Esophagus muscularis mucosa (tissue), 4 donors: Measurements from ENCODE around the gene ALDH18A1. TPM values are rescaled to one million over a fixed set of nuclear protein-coding genes. Genes with fewer than 3 reads are reported as not detected.

ENCODE experiments used
- DNase-seq: peaks from one replicate; pipeline ENCODE4 v3.0.0-alpha.2; 2017; ENCODE audit errors: extremely low spot score
- H3K27ac ChIP-seq, 4 donors: fragments of 200-600 bp; sonication (generic); replicated peaks in 1 of 4; 1 replicate in 3 of 4; 2 replicates in 1 of 4; pipeline ENCODE4 v1.5.1; 2016 to 2019; ENCODE audit warnings: mild to moderate bottlenecking in 1 of 4
- H3K27me3 ChIP-seq, 4 donors: fragments of 200-600 bp; sonication (generic); one replicate each; pipeline versions ENCODE4 v1.5.1 to v1.6.0; 2016 to 2019
- H3K36me3 ChIP-seq, 4 donors: fragments of 200-600 bp; sonication (generic); one replicate each; pipeline ENCODE4 v1.5.1; 2016 to 2019
- H3K4me1 ChIP-seq, 4 donors: fragments of 200-600 bp; sonication (generic); one replicate each; pipeline ENCODE4 v1.5.1; 2016 to 2019
- H3K4me3 ChIP-seq, 4 donors: fragments of 200-600 bp; sonication (generic); 1 replicate in 2 of 4; 2 replicates in 2 of 4; pipeline ENCODE4 v1.5.1; 2016 to 2019; ENCODE audit warnings: mild to moderate bottlenecking in 4 of 4, moderate library complexity in 1 of 4
- H3K9me3 ChIP-seq, 4 donors: fragments of 200-600 bp; sonication (generic); 1 replicate in 3 of 4; 2 replicates in 1 of 4; pipeline ENCODE4 v1.5.1; 2016 to 2019
- CTCF ChIP-seq, 3 experiments: fragments of 200-600 bp in 2 of 3; fragments of 450-650 bp in 1 of 3; sonication (generic) in 2 of 3; IDR thresholded peaks; one replicate each; pipeline ENCODE4 v1.5.1; 2017 to 2019; ENCODE audit warnings: antibody characterized with exemption in 3 of 3, mild to moderate bottlenecking in 2 of 3, moderate library complexity in 1 of 3
- EP300 ChIP-seq: sonication (generic); formaldehyde crosslinking; IDR thresholded peaks from one replicate; pipeline ENCODE4 v1.6.1; 2017; ENCODE audit warnings: antibody characterized with exemption
- POLR2A ChIP-seq: fragments of 450-650 bp; IDR thresholded peaks from one replicate; pipeline ENCODE4 v1.6.1; 2017; ENCODE audit warnings: antibody characterized with exemption, moderate library complexity, mild to moderate bottlenecking, low read depth
- POLR2AphosphoS5 ChIP-seq, 2 donors: sonication (generic); formaldehyde crosslinking; IDR thresholded peaks; one replicate each; pipeline ENCODE4 v1.6.1; 2017; ENCODE audit warnings: antibody characterized with exemption in 2 of 2
- WGBS: methylation state at CpG from one replicate; pipeline ENCODE4 v1.1.5; 2018; 5-methylcytosine and 5-hydroxymethylcytosine counted together
- intact Hi-C: fragments of 100-400 bp; cut with DNase I; formaldehyde crosslinking; loops from one replicate; pipeline ENCODE4 v1.15.1; 2023
- total RNA-seq, 4 donors: library from RNA; depleted of rRNA; stranded (reverse); fragments of >200 nt; gene quantifications; one replicate each; pipeline versions ENCODE4 v1.1.0 to v1.2.1, GENCODE V29; 2016

ALDH18A1 gene
- total RNA-seq, 4 donors from 2014 or later = 13.7 to 27.7 (median 21.8) TPM

- H3K27me3 ChIP-seq = no peaks in the 10 kb centered on the region
- no peaks in the 10 kb centered on the region for H3K9me3 ChIP-seq
- H3K27ac ChIP-seq = no peak overlapping the region
- DNase-seq = no peak
- no peak for TF ChIP-seq POLR2A
- TF ChIP-seq EP300 = no peak
- no peak for TF ChIP-seq POLR2AphosphoS5 (IDR thresholded peaks at IDR 0.05)
- no peak for TF ChIP-seq CTCF (IDR thresholded peaks at IDR 0.05)
- peaks cover 0 to 69% (median 42%) of the 10 kb centered on the region in 4 donors for H3K36me3 ChIP-seq
- 100% methylated on average over 1 of the region's 1 CpG for WGBS
- H3K4me3 ChIP-seq = no peak overlapping the region
- H3K4me1 ChIP-seq = no peaks in the 10 kb centered on the region
- intact Hi-C loops = no loop called here
Measured at GRCh38 chr10:95640891-95641315, 15.6 kb downstream of the ALDH18A1 start.

DNA sequence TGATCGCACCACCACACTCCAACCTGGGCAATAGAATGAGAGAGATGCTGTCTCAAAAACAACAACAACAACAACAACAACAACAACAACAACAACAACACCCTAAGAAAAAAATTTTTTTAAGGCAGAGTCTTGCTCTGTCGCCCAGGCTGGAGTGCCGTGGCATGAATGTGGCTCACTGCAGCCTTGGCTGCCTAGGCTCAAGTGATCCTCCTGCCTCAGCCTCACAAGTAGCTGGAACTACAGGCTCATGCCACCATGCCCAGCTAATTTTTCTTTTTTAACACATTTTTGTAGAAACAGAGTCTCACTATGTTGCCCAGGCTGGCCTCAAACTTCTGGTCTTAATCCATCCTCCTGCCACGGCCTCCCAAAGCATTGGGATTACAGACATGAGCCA is 18.6 kb downstream of the ALDH18A1 start:
- 98% methylated on average over 4 of the region's 4 CpGs for WGBS

DNA sequence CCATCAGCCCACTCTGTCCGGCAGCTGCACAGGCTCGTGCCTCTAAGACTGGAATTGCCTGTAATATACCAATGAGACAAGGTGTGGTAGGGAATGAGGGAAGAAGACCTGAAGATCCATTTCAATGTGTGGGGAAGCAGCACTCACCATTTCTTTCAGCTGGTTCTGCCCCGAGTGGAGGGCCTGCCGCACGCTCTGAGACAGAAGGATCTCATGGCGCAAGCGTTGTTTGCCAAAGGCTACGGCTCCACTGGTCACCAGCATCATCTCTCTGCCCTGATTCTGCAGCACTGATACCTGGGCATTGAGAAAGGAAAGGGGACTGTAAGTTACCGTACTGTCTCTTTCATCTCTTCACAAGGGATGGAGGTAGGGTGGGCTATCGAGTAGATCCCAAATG is 19.4 kb downstream of the ALDH18A1 start:
- Histone ChIP-seq H3K36me3 (peaks cover 12 to 82% (median 57%) of the 10 kb centered on the region in 4 donors), H3K4me1 (no peaks in the 10 kb centered on the region), H3K27me3 (no peaks in the 10 kb centered on the region), H3K9me3 (no peaks in the 10 kb centered on the region), H3K27ac (no peak overlapping the region), H3K4me3 (no peak overlapping the region)
- intact Hi-C loops = no loop called here
- TF ChIP-seq EP300 (no peak), CTCF (IDR thresholded peaks at IDR 0.05) (no peak), POLR2A (no peak), POLR2AphosphoS5 (IDR thresholded peaks at IDR 0.05) (no peak)
- 100% methylated on average over 10 of the region's 10 CpGs for WGBS
- no peak for DNase-seq

More for the DNA sequence above, 18.6 kb downstream of the ALDH18A1 start:
- no peaks in the 10 kb centered on the region for H3K4me1 ChIP-seq
- intact Hi-C loops = no loop called here
- no peaks in the 10 kb centered on the region for H3K9me3 ChIP-seq
- H3K4me3 ChIP-seq = no peak overlapping the region
- no peak for TF ChIP-seq POLR2AphosphoS5 (IDR thresholded peaks at IDR 0.05)
- no peak for TF ChIP-seq POLR2A
- no peak for TF ChIP-seq EP300
- no peak for TF ChIP-seq CTCF (IDR thresholded peaks at IDR 0.05)
- H3K27me3 ChIP-seq = no peaks in the 10 kb centered on the region
- no peak overlapping the region for H3K27ac ChIP-seq
- DNase-seq = no peak
- H3K36me3 ChIP-seq = peaks cover 5 to 82% (median 58%) of the 10 kb centered on the region in 4 donors

GRCh38 chr10:95635319-95635733 is 21.2 kb downstream of the ALDH18A1 start:
- WGBS = 86% methylated on average over 2 of the region's 2 CpGs
- Histone ChIP-seq H3K27me3 (no peaks in the 10 kb centered on the region), H3K9me3 (no peaks in the 10 kb centered on the region), H3K27ac (no peak overlapping the region), H3K4me1 (no peaks in the 10 kb centered on the region), H3K36me3 (peaks cover 15 to 77% (median 51%) of the 10 kb centered on the region in 4 donors), H3K4me3 (no peak overlapping the region)
- intact Hi-C loops = no loop called here
- TF ChIP-seq POLR2AphosphoS5 (IDR thresholded peaks at IDR 0.05) (no peak), EP300 (no peak), CTCF (IDR thresholded peaks at IDR 0.05) (no peak), POLR2A (no peak)
- no peak for DNase-seq

GRCh38 chr10:95628786-95629185 is 27.7 kb downstream of the ALDH18A1 start:
- Histone ChIP-seq H3K36me3 (peaks cover 36 to 84% (median 70%) of the 10 kb centered on the region in 4 donors), H3K4me1 (no peaks in the 10 kb centered on the region)
- intact Hi-C loops = no loop called here

More at GRCh38 chr10:95628786-95629185, 27.7 kb downstream of the ALDH18A1 start:
- Histone ChIP-seq H3K27me3 (no peaks in the 10 kb centered on the region), H3K9me3 (no peaks in the 10 kb centered on the region), H3K4me3 (no peak overlapping the region), H3K27ac (no peak overlapping the region)
- WGBS = 94% methylated on average over 1 of the region's 1 CpG
- no peak for TF ChIP-seq CTCF (IDR thresholded peaks at IDR 0.05)
- TF ChIP-seq POLR2AphosphoS5 (IDR thresholded peaks at IDR 0.05) = no peak
- TF ChIP-seq POLR2A = no peak
- TF ChIP-seq EP300 = no peak
- DNase-seq = no peak
